GM19240 (cell line): ENCODE results near the gene EFNB2.

Experiments used
- DNase-seq: peaks from one replicate; pipeline ENCODE4 v3.0.0; 2011; ENCODE audit warnings: low spot score; ENCODE audit not compliant: insufficient read length

EFNB2 gene

GRCh38 chr13:106525865-106526264, 9.6 kb downstream of the EFNB2 start:
- DNase-seq, result no peak

DNA sequence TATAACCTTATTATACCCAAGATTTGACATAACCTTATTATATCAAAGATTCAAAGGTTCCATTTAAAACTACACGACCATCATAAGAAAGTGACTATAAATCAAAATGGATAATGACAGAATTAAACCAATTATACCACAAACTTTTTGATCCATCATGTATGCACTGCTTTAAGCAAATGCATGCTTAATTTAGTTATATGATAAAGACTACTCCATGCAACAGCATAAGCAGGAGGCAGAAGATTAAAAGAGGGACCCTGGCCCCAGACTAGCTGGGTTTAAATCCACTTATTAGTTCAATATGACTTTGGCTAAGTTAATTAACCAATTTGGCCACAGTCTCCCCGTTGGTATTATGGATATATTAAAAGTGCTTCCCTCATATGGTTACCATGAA, 11.4 kb downstream of the EFNB2 start:
- no peak for DNase-seq

DNA sequence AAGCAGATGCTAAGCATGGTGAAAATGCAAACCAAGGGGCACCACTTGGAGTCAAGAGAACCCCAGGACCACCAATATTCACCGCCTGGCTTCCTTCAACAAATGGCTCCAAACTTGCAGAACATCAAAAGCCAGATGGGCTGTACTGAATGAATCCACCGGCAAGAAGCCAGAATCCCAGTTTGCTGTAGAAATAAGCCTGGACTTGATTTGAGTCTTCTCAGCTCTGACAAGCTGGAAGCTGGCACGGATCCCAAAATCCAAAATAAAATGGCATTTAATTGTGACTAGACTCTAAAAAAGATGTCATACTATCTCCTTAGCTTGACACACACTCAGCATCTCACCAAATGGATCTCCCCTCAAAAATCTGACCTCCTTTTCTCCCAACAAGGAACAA, 11.9 kb downstream of the EFNB2 start:
- DNase-seq, result no peak

DNA sequence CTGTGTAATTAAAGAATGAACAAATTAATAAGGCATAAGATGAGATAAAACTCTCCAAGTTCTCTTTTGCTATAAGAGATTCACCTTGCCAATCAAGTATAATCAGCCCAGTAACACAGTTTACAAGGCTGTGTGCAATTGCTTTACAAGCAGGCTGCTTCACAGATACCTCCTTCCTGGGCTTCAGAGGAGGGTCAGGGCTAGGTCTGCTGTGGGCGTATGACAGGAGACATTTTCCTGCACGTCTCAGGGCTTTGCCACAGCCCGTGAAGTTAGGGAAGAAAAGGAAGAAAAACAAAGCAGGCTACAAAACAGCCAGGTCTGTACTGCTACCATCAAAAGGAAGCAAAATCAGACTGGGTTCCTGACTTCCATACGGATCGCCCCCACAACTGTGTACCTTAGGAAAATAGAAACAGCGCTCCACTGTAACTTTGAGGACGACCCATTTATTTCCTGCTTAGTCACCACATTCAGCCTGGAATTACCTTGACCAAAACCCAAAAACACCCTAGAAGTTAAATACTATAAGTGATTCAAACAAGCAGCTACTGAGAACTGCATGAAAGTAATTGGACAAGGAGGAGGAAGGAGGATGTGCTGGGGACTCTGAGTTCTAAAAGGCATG, 12.4 kb downstream of the EFNB2 start:
- no peak for DNase-seq

DNA sequence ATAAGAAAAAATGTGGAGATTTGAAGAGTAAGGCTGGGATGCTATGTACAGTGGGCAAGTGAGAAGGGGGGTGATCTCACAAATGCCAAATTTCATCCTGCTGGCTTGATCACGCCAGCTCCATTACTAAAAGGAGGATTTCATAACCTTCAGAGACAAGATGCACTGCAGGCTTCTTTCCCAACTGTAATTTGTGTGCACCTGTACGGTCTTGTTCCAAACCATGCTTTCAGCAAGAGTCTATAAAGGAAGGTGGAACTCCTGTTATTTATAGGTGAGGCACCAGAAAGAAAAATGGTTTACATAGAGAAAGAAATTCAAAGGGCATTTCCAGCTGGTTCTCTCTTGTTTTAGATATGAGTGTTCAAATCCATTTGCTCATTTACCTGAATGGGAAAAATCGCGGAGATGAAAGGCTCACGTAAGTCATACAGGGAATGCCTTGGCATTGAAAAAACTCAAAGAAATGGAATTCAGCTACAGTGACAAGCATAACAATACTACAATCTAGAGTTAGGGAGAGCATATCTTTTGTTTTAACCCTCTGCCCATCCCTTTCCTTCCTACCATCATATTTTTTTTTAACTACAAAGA, 13.3 kb downstream of the EFNB2 start:
- no peak for DNase-seq

- DNase-seq, result no peak
Observed at GRCh38 chr13:106521095-106521799, 14.2 kb downstream of the EFNB2 start.

GRCh38 chr13:106520251-106521054, 15.0 kb downstream of the EFNB2 start:
- no peak for DNase-seq

GRCh38 chr13:106518512-106518911, 16.9 kb downstream of the EFNB2 start:
- no peak for DNase-seq

- no peak for DNase-seq
Observed at GRCh38 chr13:106517109-106517847, 18.2 kb downstream of the EFNB2 start.

DNA sequence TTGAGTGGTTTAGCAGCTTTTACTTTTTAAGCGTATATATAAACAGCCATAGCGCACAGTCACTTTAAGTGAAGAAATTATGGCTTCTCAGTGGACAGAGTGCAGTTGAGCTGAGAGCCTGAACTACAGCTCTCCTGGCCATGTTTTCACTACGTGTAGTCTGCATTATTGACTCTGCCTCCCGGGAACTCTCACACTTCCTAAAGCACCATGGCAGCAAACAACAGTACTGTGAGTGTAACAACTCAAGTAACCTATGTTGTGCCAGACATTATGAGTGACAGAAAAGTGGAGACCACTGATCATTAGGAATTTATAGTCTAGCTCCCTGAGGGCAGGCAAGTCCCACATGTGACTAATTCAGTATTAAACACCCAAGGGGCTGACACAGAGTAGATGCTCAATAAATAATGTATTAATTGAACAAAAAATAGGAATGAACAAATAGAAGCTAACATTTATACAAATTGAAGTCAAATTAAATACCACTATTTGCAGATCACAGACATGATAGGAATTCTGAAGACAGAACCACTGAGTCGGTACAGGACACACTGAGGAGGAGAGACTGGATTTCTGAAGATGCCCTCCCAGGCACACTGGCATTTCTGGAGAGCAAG, 19.7 kb downstream of the EFNB2 start:
- DNase-seq, result no peak

DNA sequence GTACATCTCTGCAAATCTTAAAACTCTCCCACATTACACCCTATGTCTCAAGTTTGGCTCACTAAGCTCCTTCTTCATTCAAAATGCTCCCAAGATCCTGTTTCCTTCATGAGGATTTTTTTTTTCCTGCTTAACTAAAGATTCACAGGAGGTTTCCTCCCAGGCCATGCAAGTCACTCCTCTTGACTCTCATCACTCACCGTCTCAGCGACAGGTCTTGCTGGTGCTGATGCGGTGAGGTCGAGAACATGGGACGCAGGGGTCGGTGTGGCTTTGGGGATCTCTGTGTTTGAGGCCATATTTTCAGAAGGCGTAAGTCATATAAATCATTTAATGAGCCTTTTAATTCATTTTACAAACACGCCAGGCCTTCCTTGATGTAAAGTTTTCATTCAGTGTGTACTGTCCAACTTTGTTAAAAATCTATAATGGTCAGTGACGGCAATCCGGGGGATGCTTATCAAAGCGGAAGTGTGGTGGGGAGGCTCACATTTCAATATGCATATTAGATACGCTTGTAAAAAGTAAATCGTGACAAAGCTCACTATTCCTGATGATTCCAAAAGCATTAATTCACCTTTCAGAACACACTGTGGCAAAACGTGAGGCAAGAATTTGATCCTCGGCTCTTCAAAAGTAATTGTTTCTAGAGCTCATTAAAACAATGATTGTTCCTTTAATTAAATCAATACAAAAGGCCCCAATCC, 20.4 kb downstream of the EFNB2 start:
- no peak for DNase-seq

- no peak for DNase-seq
Observed at GRCh38 chr13:106513025-106513983, 22.2 kb downstream of the EFNB2 start.

- DNase-seq, result no peak
Observed at GRCh38 chr13:106507560-106508274, 27.7 kb downstream of the EFNB2 start.

- DNase-seq, result no peak
Observed at GRCh38 chr13:106506286-106506685, 29.2 kb downstream of the EFNB2 start.

- no peak for DNase-seq
Observed at GRCh38 chr13:106505732-106506131, 29.7 kb downstream of the EFNB2 start.

DNA sequence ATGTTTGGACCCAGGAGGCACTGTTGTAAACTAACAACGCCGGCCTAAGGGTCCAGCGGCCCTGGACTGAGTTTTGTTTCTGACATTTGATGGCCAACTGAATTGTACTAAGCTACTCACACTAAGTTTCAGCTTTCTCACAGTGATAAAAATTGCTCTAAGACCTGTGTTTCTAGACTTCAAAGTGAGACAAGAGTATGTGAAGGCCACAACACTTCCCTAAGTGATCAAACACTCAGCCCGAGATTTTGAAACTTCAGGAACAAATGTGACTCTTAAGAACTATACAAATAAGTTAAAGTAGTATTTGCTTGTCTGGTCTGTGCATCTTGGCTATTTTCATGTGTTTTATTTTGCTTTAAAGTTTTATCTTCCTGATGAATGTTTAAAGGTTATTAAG, 30.2 kb downstream of the EFNB2 start:
- DNase-seq, result no peak

- DNase-seq, result no peak
Observed at GRCh38 chr13:106503730-106504453, 31.6 kb downstream of the EFNB2 start.

DNA sequence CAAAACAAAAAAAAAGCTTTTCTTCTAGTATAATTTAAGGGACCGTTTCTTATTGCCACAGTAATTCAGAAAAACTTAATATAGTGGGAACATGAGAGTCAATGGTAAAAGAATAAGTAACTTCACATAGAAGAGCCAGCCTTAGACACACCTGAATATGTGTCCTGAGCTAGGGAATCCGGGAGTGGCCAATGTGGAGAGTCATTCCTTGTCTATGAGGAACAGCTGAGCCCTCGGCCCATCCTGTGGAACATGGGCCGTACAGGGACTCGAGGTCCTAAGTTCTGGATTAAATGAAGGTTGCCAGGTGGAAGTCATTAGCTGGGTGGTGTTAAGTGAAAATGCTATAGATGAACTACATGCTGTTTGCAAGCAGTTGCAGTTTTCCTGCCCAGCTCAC, 32.2 kb downstream of the EFNB2 start:
- DNase-seq, result no peak
